Measurements from ENCODE around the gene ACLY.
"Not testable (repeated sequence)": the region's sequence is repeated elsewhere in the genome, so short reads cannot be mapped to it uniquely, and the experiment has no call there.

The ACLY gene

GRCh38 chr17:41910701-41911391 is 7.9 kb downstream of the ACLY start:
- DNase-seq (ENCODE audit: low spot score) = peak; percentile 91

GRCh38 chr17:41909088-41909487 is 9.7 kb downstream of the ACLY start:
- DNase-seq (ENCODE audit: low spot score) = peak; percentile 62

- DNase-seq (ENCODE audit: low spot score) = no peak
These were observed 10.9 kb downstream of the ACLY start for GRCh38 chr17:41907633-41908539.

GRCh38 chr17:41907185-41907556 is 11.6 kb downstream of the ACLY start:
- peak; percentile 83 for DNase-seq (ENCODE audit: low spot score)

- DNase-seq (ENCODE audit: low spot score) = no peak
These were observed 12.1 kb downstream of the ACLY start for GRCh38 chr17:41906465-41907184.

- no peak for DNase-seq (ENCODE audit: low spot score)
These were observed 13.6 kb downstream of the ACLY start for GRCh38 chr17:41905172-41905571.

GRCh38 chr17:41904242-41904841 is 14.4 kb downstream of the ACLY start:
- DNase-seq (ENCODE audit: low spot score) = no peak

GRCh38 chr17:41901646-41902045 is 17.1 kb downstream of the ACLY start:
- DNase-seq (ENCODE audit: low spot score) = no peak

- no peak for DNase-seq (ENCODE audit: low spot score)
These were observed 22.0 kb downstream of the ACLY start for GRCh38 chr17:41896726-41897125.

GRCh38 chr17:41895617-41896016 is 23.1 kb downstream of the ACLY start:
- no peak for DNase-seq (ENCODE audit: low spot score)

GRCh38 chr17:41894791-41895331 is 23.9 kb downstream of the ACLY start:
- peak; percentile 33 for DNase-seq (ENCODE audit: low spot score)

GRCh38 chr17:41893384-41893783 is 25.4 kb downstream of the ACLY start:
- DNase-seq (ENCODE audit: low spot score) = no peak

- DNase-seq (ENCODE audit: low spot score) = no peak
These were observed 26.8 kb downstream of the ACLY start for GRCh38 chr17:41892021-41892376.

GRCh38 chr17:41891135-41892020 is 27.4 kb downstream of the ACLY start:
- no peak for DNase-seq (ENCODE audit: low spot score)

- no peak for DNase-seq (ENCODE audit: low spot score)
These were observed 30.3 kb downstream of the ACLY start for GRCh38 chr17:41888332-41888965.

- DNase-seq (ENCODE audit: low spot score) = peak; percentile 70
These were observed 33.0 kb downstream of the ACLY start for GRCh38 chr17:41885733-41886132.

GRCh38 chr17:41882756-41883155 is 36.0 kb downstream of the ACLY start:
- DNase-seq (ENCODE audit: low spot score) = peak; percentile 80

GRCh38 chr17:41880130-41880529 is 38.6 kb downstream of the ACLY start:
- DNase-seq (ENCODE audit: low spot score) = no peak

GRCh38 chr17:41874293-41874670 is 44.5 kb downstream of the ACLY start:
- DNase-seq (ENCODE audit: low spot score) = not testable (repeated sequence)

GRCh38 chr17:41873559-41874292 is 45.0 kb downstream of the ACLY start:
- DNase-seq (ENCODE audit: low spot score) = no peak

All from D341Med (cell line).